ENCODE data around the gene CNOT4.

GRCh38 chr7:135537905-135538304 is 28.0 kb upstream of the CNOT4 start:
- TF ChIP-seq RAD21 (IDR thresholded peaks at IDR 0.05; ENCODE audit: low read length), result no peak
- no peak for TF ChIP-seq BHLHE40 (IDR thresholded peaks at IDR 0.05; ENCODE audit: low read depth, low read length)
- no peak for TF ChIP-seq CTCF (conservative IDR thresholded peaks at IDR 0.05; ENCODE audit: low read depth, low read length)
- TF ChIP-seq CHD1 (IDR thresholded peaks at IDR 0.05; ENCODE audit: low read depth, low read length), result no peak
- TF ChIP-seq POLR2A (IDR thresholded peaks at IDR 0.05; ENCODE audit: low read depth, low read length), result no peak

Measured in IMR-90 (cell line).